ENCODE measurements around the gene PLCB1. TPM values are rescaled to one million over a fixed set of nuclear protein-coding genes. Genes with fewer than 3 reads are reported as not detected.

PLCB1 gene
- total RNA-seq, 1 experiment from 2014 or later, result 6.0 TPM

DNA sequence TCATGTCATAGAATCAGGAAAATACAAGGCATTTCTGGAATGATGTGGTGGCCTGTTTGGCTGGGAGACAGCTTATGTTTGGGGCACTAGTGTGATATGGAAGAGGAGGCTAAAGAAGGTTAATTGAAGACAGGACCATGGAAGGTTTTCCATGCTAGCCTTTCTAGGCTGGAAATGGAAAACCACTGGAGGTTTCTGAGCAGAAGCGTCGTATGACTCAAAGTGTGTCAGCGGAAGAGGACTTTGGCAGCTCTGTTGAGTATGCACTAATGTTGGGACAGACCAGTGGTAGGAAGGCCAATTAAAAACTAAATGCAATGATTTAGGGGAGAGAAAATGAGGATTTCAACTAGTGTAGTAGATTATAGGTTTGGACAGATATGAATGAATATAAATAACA, 413.1 kb downstream of the PLCB1 start:
- Mint-ChIP-seq H3K36me3 (ENCODE audit: insufficient read depth, unreplicated experiment) (no peaks in the 10 kb centered on the region), H3K9me3 (ENCODE audit: low read depth, unreplicated experiment) (no peaks in the 10 kb centered on the region), H3K27ac (ENCODE audit: unreplicated experiment) (no peak overlapping the region), H3K4me1 (ENCODE audit: low read depth, unreplicated experiment) (no peaks in the 10 kb centered on the region), H3K4me3 (ENCODE audit: low read depth, unreplicated experiment) (no peak overlapping the region), H3K27me3 (ENCODE audit: unreplicated experiment) (peaks cover 38% of the 10 kb centered on the region)
- intact Hi-C loops (cut with micrococcal nuclease; ENCODE audit: unreplicated experiment), result no loop called here
- CTCF ChIA-PET, result no interaction called here
- TF ChIP-seq, protein P1, sequence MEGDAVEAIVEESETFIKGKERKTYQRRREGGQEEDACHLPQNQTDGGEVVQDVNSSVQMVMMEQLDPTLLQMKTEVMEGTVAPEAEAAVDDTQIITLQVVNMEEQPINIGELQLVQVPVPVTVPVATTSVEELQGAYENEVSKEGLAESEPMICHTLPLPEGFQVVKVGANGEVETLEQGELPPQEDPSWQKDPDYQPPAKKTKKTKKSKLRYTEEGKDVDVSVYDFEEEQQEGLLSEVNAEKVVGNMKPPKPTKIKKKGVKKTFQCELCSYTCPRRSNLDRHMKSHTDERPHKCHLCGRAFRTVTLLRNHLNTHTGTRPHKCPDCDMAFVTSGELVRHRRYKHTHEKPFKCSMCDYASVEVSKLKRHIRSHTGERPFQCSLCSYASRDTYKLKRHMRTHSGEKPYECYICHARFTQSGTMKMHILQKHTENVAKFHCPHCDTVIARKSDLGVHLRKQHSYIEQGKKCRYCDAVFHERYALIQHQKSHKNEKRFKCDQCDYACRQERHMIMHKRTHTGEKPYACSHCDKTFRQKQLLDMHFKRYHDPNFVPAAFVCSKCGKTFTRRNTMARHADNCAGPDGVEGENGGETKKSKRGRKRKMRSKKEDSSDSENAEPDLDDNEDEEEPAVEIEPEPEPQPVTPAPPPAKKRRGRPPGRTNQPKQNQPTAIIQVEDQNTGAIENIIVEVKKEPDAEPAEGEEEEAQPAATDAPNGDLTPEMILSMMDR (IDR thresholded peaks at IDR 0.05; ENCODE audit: unreplicated experiment), result no peak
- BruUV-seq (replicated peaks), result no TSS peak
- no peak for DNase-seq

DNA sequence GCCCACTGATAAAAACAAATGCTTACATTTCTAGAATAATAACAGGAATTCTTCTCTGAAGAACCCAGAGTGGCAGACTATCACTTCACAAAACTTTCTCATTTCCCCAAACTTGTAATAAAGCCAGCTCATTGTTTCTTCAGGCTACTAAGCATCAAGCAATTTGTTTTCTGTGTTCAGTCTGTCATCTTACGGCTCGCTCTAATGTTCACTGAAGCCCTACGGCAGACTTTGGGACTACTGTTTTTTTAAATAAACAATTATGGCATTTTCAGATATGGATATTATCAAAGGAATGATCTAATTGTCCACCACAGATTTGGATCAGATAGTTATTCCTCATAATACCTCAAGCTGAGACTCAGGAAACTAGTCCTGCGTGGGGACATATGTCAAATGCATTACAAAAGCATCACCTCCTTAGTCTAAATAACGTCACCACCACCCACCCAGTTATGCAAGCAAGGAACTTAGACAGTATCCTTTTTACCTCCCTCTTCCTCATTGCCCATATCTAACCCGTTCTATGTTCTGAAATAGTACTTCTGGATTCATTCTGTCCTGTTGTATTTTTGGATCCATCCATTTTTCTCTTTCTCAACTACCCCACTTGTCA, 415.1 kb downstream of the PLCB1 start:
- CTCF ChIA-PET, result no interaction called here
- Mint-ChIP-seq H3K4me1 (ENCODE audit: low read depth, unreplicated experiment) (no peaks in the 10 kb centered on the region), H3K9me3 (ENCODE audit: low read depth, unreplicated experiment) (no peaks in the 10 kb centered on the region), H3K27me3 (ENCODE audit: unreplicated experiment) (peaks cover 20% of the 10 kb centered on the region), H3K36me3 (ENCODE audit: insufficient read depth, unreplicated experiment) (no peaks in the 10 kb centered on the region), H3K27ac (ENCODE audit: unreplicated experiment) (no peak overlapping the region), H3K4me3 (ENCODE audit: low read depth, unreplicated experiment) (no peak overlapping the region)
- no TSS peak for BruUV-seq (replicated peaks)
- DNase-seq, result no peak
- TF ChIP-seq, protein P1 (IDR thresholded peaks at IDR 0.05; ENCODE audit: unreplicated experiment), result no peak
- intact Hi-C loops (cut with micrococcal nuclease; ENCODE audit: unreplicated experiment), result no loop called here

DNA sequence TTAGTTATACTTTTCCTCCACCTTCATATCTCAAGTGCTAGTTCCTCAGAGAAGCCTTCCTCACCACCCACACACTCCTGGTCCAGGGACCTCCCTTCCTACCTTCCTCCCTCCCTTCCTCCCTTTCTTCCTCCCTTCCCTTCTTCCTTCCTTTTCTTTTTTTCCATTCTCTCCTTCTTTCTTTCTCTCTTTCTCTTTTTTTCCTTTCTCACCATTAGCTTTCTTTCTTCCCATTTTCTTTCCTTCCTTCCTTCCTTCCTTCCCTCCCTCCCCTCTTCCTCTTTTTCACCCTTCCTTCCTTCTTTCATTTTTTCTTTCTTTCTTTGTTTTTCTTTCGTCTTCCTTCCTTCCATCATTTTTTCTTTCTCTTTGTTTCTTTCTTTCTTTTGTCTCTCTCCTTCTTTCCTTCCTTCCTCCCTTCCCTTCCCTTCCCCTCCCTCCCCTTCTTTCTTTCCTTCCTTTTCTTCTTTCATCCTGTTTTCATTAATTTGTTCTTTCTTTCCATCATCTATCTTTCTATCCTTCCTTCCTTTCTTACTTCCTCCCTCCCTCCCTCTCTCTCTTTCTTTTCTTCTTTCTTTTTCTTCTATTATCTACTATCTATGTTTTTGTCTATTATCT, 416.0 kb downstream of the PLCB1 start:
- H3K27me3 Mint-ChIP-seq (ENCODE audit: unreplicated experiment), result peaks cover 20% of the 10 kb centered on the region
- H3K4me3 Mint-ChIP-seq (ENCODE audit: low read depth, unreplicated experiment), result no peak overlapping the region
- intact Hi-C loops (cut with micrococcal nuclease; ENCODE audit: unreplicated experiment), result no loop called here
- H3K27ac Mint-ChIP-seq (ENCODE audit: unreplicated experiment), result no peak overlapping the region
- DNase-seq, result no peak
- BruUV-seq (replicated peaks), result no TSS peak
- no peaks in the 10 kb centered on the region for H3K9me3 Mint-ChIP-seq (ENCODE audit: low read depth, unreplicated experiment)
- CTCF ChIA-PET, result interaction anchor here (0.7 kb wide), 1 partner anchor 238 kb away, joined by 3 read pairs; no protein-coding TSS in a partner anchor
- no peaks in the 10 kb centered on the region for H3K4me1 Mint-ChIP-seq (ENCODE audit: low read depth, unreplicated experiment)
- TF ChIP-seq, protein P1 (IDR thresholded peaks at IDR 0.05; ENCODE audit: unreplicated experiment), result no peak
- H3K36me3 Mint-ChIP-seq (ENCODE audit: insufficient read depth, unreplicated experiment), result no peaks in the 10 kb centered on the region

GRCh38 chr20:8549192-8549591, 417.1 kb downstream of the PLCB1 start:
- no peaks in the 10 kb centered on the region for H3K9me3 Mint-ChIP-seq (ENCODE audit: low read depth, unreplicated experiment)
- H3K4me1 Mint-ChIP-seq (ENCODE audit: low read depth, unreplicated experiment), result no peaks in the 10 kb centered on the region
- no peak overlapping the region for H3K4me3 Mint-ChIP-seq (ENCODE audit: low read depth, unreplicated experiment)
- H3K27ac Mint-ChIP-seq (ENCODE audit: unreplicated experiment), result no peak overlapping the region
- TF ChIP-seq, protein P1 (IDR thresholded peaks at IDR 0.05; ENCODE audit: unreplicated experiment), result no peak
- no TSS peak for BruUV-seq (replicated peaks)
- CTCF ChIA-PET, result no interaction called here
- intact Hi-C loops (cut with micrococcal nuclease; ENCODE audit: unreplicated experiment), result no loop called here
- peaks cover 20% of the 10 kb centered on the region for H3K27me3 Mint-ChIP-seq (ENCODE audit: unreplicated experiment)
- DNase-seq, result no peak
- H3K36me3 Mint-ChIP-seq (ENCODE audit: insufficient read depth, unreplicated experiment), result no peaks in the 10 kb centered on the region

Data from Calu3 (cell line).